Astrocyte (in vitro differentiated cells and primary cell): ENCODE measurements around the gene MESD. TPM values are rescaled to one million over a fixed set of nuclear protein-coding genes. Genes with fewer than 3 reads are reported as not detected.

Experiments used
- DNase-seq: peaks from one replicate; pipeline ENCODE4 v3.0.0-alpha.2; 2010; ENCODE audit warnings: low read depth
- FAIRE-seq: peaks from 2 replicates; lab custom pipeline; 2011; peaks lifted over from hg19 to GRCh38; lab: Jason Lieb, UNC
- H2AFZ ChIP-seq: 2 replicates; pipeline ENCODE4 v1.6.0; 2012; ENCODE audit warnings: low read depth, low read length, inconsistent platforms
- H3K27ac ChIP-seq: 2 replicates; pipeline ENCODE4 v1.5.1; 2011; ENCODE audit warnings: low read depth, low read length, inconsistent platforms
- H3K27me3 ChIP-seq: 2 replicates; pipeline ENCODE4 v1.6.0; 2011; ENCODE audit warnings: low read length, inconsistent platforms; ENCODE audit not compliant: insufficient read depth
- H3K36me3 ChIP-seq: 2 replicates; pipeline ENCODE4 v1.5.1; 2011; ENCODE audit warnings: low read length, inconsistent platforms; ENCODE audit not compliant: insufficient read depth
- H3K4me1 ChIP-seq: 2 replicates; pipeline ENCODE4 v1.5.1; 2011; ENCODE audit warnings: low read length, inconsistent platforms; ENCODE audit not compliant: insufficient read depth
- H3K4me2 ChIP-seq: 2 replicates; pipeline ENCODE4 v1.6.0; 2012; ENCODE audit warnings: low read length, inconsistent platforms
- H3K4me3 ChIP-seq: 2 replicates; pipeline ENCODE4 v1.5.1; 2011; ENCODE audit warnings: low read depth, mild to moderate bottlenecking, low read length, inconsistent platforms; ENCODE audit not compliant: insufficient read depth
- H3K79me2 ChIP-seq: 2 replicates; pipeline ENCODE4 v1.6.0; 2012; ENCODE audit warnings: mild to moderate bottlenecking, low read length, inconsistent platforms; ENCODE audit not compliant: insufficient read depth
- H3K9ac ChIP-seq: 2 replicates; pipeline ENCODE4 v1.6.0; 2012; ENCODE audit warnings: mild to moderate bottlenecking, low read length, inconsistent platforms
- H3K9me3 ChIP-seq: 2 replicates; pipeline ENCODE4 v1.5.1; 2012; ENCODE audit warnings: low read depth, mild to moderate bottlenecking, low read length, inconsistent platforms; ENCODE audit not compliant: insufficient read depth
- H4K20me1 ChIP-seq: 2 replicates; pipeline ENCODE4 v1.6.0; 2012; ENCODE audit warnings: low read length, inconsistent platforms; ENCODE audit not compliant: insufficient read depth
- H3K27ac Mint-ChIP-seq: one replicate; pipeline ENCODE4 v1.8.0; 2021; ENCODE audit warnings: mild to moderate bottlenecking, mixed read lengths; ENCODE audit not compliant: unreplicated experiment
- H3K27me3 Mint-ChIP-seq: one replicate; pipeline ENCODE4 v1.8.0; 2021; ENCODE audit warnings: low read depth, mixed read lengths; ENCODE audit not compliant: unreplicated experiment
- H3K36me3 Mint-ChIP-seq: one replicate; pipeline ENCODE4 v1.8.0; 2021; ENCODE audit warnings: low read depth, mixed read lengths; ENCODE audit not compliant: unreplicated experiment
- H3K4me1 Mint-ChIP-seq: one replicate; pipeline ENCODE4 v1.8.0; 2021; ENCODE audit warnings: low read depth, mixed read lengths; ENCODE audit not compliant: unreplicated experiment
- H3K4me3 Mint-ChIP-seq: one replicate; pipeline ENCODE4 v1.8.0; 2021; ENCODE audit warnings: mild to moderate bottlenecking, moderate library complexity, mixed read lengths; ENCODE audit not compliant: unreplicated experiment
- H3K9me3 Mint-ChIP-seq: one replicate; pipeline ENCODE4 v1.8.0; 2021; ENCODE audit warnings: mild to moderate bottlenecking, mixed read lengths; ENCODE audit not compliant: unreplicated experiment
- EZH2 ChIP-seq: IDR thresholded peaks from 2 replicates; pipeline ENCODE4 v1.6.1; 2012; ENCODE audit warnings: mild to moderate bottlenecking, low read length, inconsistent platforms; ENCODE audit not compliant: insufficient read depth
- total RNA-seq: library from RNA; stranded (reverse); gene quantifications from 2 replicates; pipeline ENCODE4 v1.2.1, GENCODE V29; 2021
- TF ChIP-seq, protein P1 (sequence below): IDR thresholded peaks from 2 replicates; pipeline ENCODE4 v1.5.1; 2011; ENCODE audit warnings: low read depth, mild to moderate bottlenecking, inconsistent platforms, low read length, moderate library complexity; ENCODE audit not compliant: insufficient read depth

Gene MESD
- total RNA-seq, 1 donor from 2014 or later, result 33.1 TPM

- H3K27ac Mint-ChIP-seq, result no peak overlapping the region
- H3K9me3 Mint-ChIP-seq, result no peaks in the 10 kb centered on the region
- no peak overlapping the region for H2AFZ ChIP-seq
- H3K4me3 Mint-ChIP-seq, result no peak overlapping the region
- H3K4me1 Mint-ChIP-seq, result no peaks in the 10 kb centered on the region
- no peaks in the 10 kb centered on the region for H3K79me2 ChIP-seq
- H3K4me2 ChIP-seq, result no peak overlapping the region
- H3K27ac ChIP-seq, result no peak overlapping the region
- peaks cover 5% of the 10 kb centered on the region for H3K36me3 ChIP-seq
- no peaks in the 10 kb centered on the region for H4K20me1 ChIP-seq
- no peak overlapping the region for H3K9ac ChIP-seq
- TF ChIP-seq, protein P1, sequence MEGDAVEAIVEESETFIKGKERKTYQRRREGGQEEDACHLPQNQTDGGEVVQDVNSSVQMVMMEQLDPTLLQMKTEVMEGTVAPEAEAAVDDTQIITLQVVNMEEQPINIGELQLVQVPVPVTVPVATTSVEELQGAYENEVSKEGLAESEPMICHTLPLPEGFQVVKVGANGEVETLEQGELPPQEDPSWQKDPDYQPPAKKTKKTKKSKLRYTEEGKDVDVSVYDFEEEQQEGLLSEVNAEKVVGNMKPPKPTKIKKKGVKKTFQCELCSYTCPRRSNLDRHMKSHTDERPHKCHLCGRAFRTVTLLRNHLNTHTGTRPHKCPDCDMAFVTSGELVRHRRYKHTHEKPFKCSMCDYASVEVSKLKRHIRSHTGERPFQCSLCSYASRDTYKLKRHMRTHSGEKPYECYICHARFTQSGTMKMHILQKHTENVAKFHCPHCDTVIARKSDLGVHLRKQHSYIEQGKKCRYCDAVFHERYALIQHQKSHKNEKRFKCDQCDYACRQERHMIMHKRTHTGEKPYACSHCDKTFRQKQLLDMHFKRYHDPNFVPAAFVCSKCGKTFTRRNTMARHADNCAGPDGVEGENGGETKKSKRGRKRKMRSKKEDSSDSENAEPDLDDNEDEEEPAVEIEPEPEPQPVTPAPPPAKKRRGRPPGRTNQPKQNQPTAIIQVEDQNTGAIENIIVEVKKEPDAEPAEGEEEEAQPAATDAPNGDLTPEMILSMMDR, result no peak
- no peak for TF ChIP-seq EZH2
- H3K9me3 ChIP-seq, result no peaks in the 10 kb centered on the region
- no peak for FAIRE-seq
- peaks cover 30% of the 10 kb centered on the region for H3K27me3 Mint-ChIP-seq
- H3K4me3 ChIP-seq, result no peak overlapping the region
- no peak for DNase-seq
- H3K36me3 Mint-ChIP-seq, result peaks cover 12% of the 10 kb centered on the region
- no peaks in the 10 kb centered on the region for H3K27me3 ChIP-seq
- H3K4me1 ChIP-seq, result peaks cover 13% of the 10 kb centered on the region
These were observed 66.0 kb downstream of the MESD start for GRCh38 chr15:80923668-80924067.

DNA sequence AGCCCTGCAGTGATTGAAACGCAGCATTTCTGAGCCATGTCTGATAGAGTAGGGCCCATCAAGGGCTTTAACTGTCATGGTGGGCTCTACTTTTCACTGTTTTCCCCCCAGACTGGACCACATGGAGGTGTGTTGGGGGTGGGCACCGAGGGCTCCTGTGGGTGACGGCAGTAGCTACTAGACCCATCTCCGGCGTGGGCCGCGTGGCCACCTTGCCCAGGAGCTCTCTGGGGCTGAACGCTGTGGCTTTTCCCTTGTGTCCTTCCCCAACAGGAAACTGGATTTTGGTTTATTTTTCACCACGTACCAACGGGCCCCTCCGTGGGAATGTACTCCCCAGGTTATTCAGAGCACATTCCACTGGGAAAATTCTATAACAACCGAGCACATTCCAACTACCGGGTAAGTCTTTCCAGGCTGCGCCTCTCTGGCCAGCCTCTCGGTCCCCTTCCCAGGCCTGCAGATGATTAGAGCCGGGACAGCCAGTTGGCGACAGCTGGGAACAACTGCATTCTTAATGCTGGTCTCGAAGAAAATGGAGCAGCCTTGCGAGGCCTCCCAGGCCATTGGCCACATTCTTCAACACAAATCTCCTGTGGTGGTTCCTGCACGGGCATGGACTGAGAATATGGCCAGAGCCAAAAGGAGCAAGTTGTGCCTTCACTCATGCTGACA lies 67.7 kb downstream of the MESD start:
- H3K27ac Mint-ChIP-seq, result no peak overlapping the region
- Histone ChIP-seq H3K9ac (no peak overlapping the region), H3K36me3 (peaks cover 5% of the 10 kb centered on the region), H3K9me3 (no peaks in the 10 kb centered on the region), H3K79me2 (no peaks in the 10 kb centered on the region), H2AFZ (no peak overlapping the region), H4K20me1 (no peaks in the 10 kb centered on the region), H3K27ac (no peak overlapping the region), H3K4me1 (peaks cover 10% of the 10 kb centered on the region), H3K4me2 (no peak overlapping the region), H3K4me3 (no peak overlapping the region), H3K27me3 (no peaks in the 10 kb centered on the region)
- FAIRE-seq (no peak), DNase-seq (no peak)
- no peaks in the 10 kb centered on the region for H3K9me3 Mint-ChIP-seq
- peaks cover 35% of the 10 kb centered on the region for H3K27me3 Mint-ChIP-seq
- peaks cover 10% of the 10 kb centered on the region for H3K36me3 Mint-ChIP-seq
- TF ChIP-seq, protein P1, result no peak
- no peak for TF ChIP-seq EZH2
- no peaks in the 10 kb centered on the region for H3K4me1 Mint-ChIP-seq
- H3K4me3 Mint-ChIP-seq, result no peak overlapping the region

- no peak overlapping the region for H3K4me3 Mint-ChIP-seq
- peaks cover 5% of the 10 kb centered on the region for H3K36me3 ChIP-seq
- no peak overlapping the region for H3K9ac ChIP-seq
- FAIRE-seq (no peak), DNase-seq (no peak)
- no peak overlapping the region for H3K4me2 ChIP-seq
- H3K9me3 ChIP-seq, result no peaks in the 10 kb centered on the region
- H3K36me3 Mint-ChIP-seq, result peaks cover 7% of the 10 kb centered on the region
- no peak for TF ChIP-seq EZH2
- TF ChIP-seq, protein P1, result no peak
- no peaks in the 10 kb centered on the region for H3K27me3 ChIP-seq
- H3K27ac Mint-ChIP-seq, result no peak overlapping the region
- no peak overlapping the region for H3K4me3 ChIP-seq
- no peaks in the 10 kb centered on the region for H3K9me3 Mint-ChIP-seq
- peaks cover 31% of the 10 kb centered on the region for H3K27me3 Mint-ChIP-seq
- H3K79me2 ChIP-seq, result no peaks in the 10 kb centered on the region
- H3K4me1 ChIP-seq, result peaks cover under 1% of the 10 kb centered on the region
- no peaks in the 10 kb centered on the region for H3K4me1 Mint-ChIP-seq
- no peak overlapping the region for H2AFZ ChIP-seq
- H3K27ac ChIP-seq, result no peak overlapping the region
- no peaks in the 10 kb centered on the region for H4K20me1 ChIP-seq
These were observed 69.3 kb downstream of the MESD start for GRCh38 chr15:80920271-80920699.
